ENCODE data around the gene CST8.

DNA sequence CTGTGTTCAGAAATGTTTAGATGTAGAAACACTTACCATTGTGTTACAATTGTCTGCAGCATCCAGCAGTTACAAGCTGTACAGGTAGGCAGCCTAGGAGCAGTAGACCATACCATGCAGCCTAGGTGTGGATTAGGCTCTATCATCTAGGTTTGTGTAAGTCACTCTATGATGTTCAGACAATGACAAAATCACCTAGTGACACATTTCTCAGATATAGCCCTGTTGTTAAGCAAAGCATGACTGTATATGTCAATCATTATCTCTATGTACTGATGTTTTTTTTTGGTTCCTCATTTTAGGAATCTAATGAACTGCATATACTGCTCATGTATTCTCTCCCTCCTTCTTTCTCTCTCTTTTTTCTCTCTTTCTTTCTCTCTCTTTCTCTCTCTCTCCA lies 22.2 kb downstream of the CST8 start:
- TF ChIP-seq POLR2A (IDR thresholded peaks at IDR 0.05; ENCODE audit: low read length) (no peak), REST (IDR thresholded peaks at IDR 0.05) (no peak), CTCF (IDR thresholded peaks at IDR 0.05) (no peak), NR3C1 (IDR thresholded peaks at IDR 0.05) (no peak), ZFP36 (IDR thresholded peaks at IDR 0.05; ENCODE audit: borderline replicate concordance, partially characterized antibody) (no peak), SREBF2 (IDR thresholded peaks at IDR 0.05) (no peak), RFX5 (IDR thresholded peaks at IDR 0.05) (no peak), MYC (IDR thresholded peaks at IDR 0.05; ENCODE audit: borderline replicate concordance, low read length) (no peak), HEYL (CRISPR knock-in tag; IDR thresholded peaks at IDR 0.05) (no peak), CHD4 (IDR thresholded peaks at IDR 0.05; ENCODE audit: borderline replicate concordance) (no peak), KDM1A (IDR thresholded peaks at IDR 0.05; ENCODE audit: low read depth) (no peak)
- TF ChIP-seq, protein P1, sequence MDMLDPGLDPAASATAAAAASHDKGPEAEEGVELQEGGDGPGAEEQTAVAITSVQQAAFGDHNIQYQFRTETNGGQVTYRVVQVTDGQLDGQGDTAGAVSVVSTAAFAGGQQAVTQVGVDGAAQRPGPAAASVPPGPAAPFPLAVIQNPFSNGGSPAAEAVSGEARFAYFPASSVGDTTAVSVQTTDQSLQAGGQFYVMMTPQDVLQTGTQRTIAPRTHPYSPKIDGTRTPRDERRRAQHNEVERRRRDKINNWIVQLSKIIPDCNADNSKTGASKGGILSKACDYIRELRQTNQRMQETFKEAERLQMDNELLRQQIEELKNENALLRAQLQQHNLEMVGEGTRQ (IDR thresholded peaks at IDR 0.05) = no peak

Measured in A549 (cell line).